NOMO-1 treated with DMSO at 0.1 percent for 48 hours (cell line): ENCODE measurements around the gene MAD1L1.

Source experiments
- DNase-seq: peaks from one replicate; lab custom pipeline; 2025; ENCODE audit not compliant: unreplicated experiment; lab: John Stamatoyannopoulos, UW

The MAD1L1 gene

DNA sequence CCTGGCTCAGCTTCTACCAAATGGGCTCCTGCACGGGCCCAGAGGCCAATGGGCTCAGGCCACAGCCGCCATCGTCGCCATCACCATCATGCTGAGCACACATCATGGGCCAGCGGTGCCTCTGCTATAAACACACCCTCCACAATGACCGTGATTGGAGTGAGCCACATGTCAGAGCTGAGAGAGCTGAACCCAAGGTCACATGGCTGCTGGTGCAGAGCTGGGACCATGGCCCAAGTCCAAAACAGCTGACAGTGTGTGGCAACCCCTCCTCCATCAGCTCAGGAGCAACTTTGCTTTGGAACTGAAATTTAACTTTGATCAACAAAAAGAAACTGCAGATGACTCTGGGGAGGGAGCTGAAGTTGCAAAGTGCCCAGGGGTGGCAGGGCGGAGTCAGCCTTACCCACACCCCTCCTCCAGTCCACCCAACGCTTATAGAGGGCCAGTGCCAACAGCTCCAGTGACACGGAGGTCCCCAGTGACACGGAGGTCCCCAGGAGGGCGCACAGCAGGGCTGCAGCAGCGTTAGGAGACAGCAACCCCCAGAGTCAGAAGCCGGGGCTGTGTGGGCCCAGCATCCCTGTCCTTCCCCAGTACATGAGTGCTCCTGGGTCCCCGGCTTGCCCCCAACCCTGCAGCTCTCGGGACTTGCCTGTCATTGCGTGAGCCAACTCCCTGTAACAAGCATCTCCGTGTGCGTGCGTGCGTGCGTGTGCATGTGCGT lies 313.0 kb downstream of the MAD1L1 start:
- DNase-seq: no peak

DNA sequence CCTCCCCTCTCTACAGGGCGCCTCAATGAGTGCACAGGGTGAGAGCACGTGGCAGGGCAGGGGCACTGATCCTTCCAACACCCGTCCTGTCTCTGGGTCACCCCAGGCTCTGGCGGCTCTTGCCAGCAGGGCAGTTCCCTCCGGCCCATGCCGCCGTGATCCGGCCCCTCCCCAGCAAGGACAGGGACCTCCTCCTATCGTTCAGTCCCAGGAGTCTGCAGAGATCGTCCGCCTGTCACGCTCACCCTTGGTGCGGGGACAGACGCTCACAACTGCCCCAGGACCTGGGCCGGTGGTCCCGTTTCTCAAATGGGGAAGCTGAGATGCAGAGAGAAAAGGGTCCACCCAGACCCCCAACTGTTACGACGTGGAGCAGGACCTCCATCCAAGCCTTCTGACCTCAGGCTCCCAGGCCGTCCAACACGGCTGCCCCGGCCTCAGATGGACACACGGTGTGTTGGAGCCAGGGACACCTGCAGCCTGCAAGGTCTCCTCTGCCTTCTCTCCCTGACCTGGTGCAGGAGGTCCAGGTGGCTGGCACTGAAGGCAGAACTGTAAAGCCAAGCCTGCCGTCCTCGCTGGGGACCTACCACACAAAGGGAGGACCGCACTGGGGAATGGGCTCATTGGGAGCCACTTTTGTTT lies 313.7 kb downstream of the MAD1L1 start:
- DNase-seq: no peak

DNA sequence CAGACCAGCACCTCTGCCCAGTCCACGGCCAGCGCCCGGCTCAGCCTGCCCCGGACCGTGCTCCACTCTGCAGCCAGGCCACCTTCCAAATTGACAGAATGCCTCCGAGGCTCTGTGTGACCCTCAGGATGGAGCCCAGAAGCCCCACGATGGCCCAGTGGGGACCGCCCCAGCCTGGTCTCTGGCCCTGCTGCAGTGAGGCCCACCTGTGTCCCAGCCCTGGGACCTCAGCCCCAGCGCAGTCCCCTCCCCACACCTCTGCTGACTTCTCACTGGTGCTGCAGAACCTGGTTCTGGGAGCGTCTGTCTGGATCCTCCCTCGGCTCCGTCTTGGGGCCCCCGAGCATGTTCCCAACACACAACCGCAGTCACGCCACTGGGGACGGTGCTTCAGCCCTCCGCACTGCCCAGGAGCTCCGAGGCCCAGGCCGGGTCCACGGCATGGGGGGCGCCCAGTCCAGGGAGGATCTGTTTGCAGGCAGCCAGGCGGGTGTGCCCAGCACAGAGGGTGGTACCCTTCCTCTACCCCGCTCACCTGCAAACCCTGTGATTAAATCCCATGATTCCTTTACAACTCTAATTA lies 314.6 kb downstream of the MAD1L1 start:
- no peak for DNase-seq

DNA sequence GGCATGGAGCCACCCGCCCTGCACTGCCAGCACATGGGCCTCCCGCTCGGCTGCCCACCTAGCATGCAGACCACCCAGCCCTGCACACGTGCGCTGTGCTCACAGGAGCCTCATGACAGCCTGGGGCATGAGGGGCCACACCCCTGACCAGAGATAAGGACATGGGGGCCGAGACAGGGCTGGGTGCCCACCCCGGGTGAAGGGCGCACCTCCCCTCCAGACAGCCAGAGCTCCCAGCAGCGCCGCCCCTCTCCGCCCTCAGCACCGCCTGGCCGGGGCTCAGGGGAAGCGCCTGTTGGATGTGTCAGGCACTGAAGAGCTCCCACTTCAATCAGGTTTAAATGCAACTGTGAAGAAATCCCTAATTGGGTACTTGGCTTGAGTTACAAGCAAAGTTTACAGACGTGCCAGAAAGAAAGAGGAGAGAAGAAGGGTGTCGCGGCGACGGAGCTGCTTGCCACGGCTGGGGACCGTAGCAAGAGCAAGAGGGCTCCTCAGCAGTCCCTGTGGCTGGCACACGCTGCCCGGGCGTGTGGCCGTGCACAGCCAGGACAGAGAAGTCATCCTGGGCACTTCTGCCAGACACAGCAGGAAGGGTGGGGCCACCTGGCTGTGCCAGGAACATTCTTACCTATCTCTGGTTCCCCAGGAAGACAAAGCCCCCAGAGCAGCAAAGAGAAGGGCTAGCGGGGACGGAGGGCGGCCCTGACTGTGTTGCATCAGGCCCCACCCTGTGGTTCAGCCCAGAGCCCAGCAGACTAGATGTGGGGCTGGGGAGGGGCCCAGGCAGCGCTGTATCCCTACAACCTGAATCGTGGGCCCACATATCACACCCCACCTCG lies 315.3 kb downstream of the MAD1L1 start:
- DNase-seq: no peak

DNA sequence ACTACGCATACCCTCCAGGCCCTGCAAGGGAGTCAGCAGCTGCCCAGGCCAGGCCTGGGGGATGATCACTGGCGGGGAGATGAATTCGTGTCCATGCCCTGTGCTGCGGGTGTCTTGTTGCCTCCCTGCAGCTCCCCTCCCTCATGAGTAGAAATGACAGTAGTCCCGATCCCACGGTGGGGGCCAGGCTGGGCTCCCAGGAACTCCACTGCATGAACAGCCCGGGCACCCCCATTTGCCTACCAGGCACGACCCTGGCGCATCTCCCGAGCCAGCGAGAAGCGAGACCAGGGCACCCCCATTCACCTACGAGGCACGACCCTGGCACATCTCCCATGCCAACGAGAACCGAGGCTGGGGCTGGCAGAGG lies 316.2 kb downstream of the MAD1L1 start:
- no peak for DNase-seq

DNA sequence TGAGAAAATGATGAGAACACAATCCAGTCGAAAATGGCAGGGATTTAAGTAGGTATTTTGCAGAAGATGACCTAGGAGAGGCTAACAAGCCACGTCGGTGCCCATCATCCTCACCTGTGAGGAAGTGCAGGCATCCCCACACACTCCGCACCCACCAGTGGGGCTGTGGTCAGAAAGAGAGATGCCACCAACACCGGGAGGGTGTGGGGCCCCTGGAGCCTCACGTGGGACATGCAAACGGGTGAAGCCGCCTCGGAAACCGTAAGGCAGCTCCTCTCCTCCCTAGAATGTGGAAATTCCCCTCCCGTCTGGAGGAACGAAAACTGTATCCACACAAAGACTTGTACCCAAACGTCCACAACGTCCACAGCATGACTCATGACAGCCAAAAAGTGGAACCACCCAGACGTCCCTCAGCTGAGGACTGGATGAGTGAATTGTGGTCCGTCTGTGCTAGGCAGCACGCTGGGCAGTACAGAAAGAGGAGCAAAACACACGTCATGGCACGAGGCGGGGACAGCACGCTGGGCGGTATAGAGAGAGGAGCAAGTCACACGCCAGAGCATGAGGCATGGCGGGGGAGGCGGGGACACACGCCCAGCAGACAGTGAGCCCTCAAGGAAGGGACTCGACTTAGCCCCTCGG lies 316.7 kb downstream of the MAD1L1 start:
- DNase-seq: peak; percentile 59

DNA sequence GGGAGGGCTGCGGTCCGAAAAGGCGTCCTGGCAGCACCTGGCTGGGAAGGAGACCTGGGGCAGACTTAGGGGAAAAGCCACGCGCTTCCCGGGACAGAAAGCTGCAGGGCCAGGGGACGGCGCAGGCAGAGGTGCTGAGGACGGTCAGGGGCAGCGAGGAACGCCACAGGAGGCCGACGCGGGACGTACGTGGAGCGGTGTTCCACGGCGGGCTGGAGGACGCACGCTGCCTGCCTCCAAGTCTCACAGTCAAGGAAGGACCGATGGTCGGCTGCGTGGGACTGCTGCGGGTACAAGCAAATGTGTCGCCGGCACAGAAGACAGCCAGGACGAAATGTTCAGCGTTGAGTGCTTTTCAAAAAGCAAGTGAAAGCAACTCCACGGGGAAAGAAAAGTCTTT lies 317.4 kb downstream of the MAD1L1 start:
- no peak for DNase-seq

DNA sequence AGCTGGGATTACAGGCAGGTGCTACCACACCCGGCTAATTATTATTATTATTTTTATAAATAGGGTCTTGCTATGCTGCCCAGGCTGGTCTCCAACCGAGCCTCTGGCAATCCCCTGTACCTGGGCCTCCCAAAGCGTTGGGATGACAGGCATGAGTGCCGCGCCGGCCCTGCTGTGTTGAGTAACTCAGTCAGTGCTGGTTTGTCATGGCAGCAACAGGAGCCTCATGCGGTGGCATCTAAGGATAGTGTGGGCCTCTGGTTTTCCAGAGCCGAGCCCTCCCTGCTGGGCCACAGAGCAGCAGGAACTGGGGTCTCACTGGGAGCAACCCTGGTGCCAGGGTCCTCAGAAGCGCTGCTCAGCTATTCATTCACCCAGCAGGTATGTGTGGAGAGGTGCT lies 318.0 kb downstream of the MAD1L1 start:
- DNase-seq: no peak

DNA sequence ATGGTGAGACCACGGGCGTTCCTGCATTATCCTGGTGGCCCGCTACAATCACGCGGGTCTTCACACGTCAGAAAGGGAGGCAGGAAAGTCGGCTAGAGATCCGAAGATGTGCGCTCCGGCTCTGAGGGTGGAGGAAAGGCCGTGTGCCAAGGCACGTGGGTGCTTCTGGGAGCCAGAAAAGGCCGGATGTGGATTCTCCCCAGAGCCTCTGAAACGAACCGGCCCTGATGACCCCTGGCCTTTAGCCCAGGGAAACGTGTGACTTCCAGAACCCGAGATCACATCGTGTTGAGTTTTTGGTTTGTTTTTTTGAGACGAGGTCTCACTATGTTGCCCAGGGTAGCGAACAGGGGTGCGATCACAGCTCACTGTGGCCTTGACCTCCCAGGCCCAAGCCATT lies 318.4 kb downstream of the MAD1L1 start:
- DNase-seq: no peak

DNA sequence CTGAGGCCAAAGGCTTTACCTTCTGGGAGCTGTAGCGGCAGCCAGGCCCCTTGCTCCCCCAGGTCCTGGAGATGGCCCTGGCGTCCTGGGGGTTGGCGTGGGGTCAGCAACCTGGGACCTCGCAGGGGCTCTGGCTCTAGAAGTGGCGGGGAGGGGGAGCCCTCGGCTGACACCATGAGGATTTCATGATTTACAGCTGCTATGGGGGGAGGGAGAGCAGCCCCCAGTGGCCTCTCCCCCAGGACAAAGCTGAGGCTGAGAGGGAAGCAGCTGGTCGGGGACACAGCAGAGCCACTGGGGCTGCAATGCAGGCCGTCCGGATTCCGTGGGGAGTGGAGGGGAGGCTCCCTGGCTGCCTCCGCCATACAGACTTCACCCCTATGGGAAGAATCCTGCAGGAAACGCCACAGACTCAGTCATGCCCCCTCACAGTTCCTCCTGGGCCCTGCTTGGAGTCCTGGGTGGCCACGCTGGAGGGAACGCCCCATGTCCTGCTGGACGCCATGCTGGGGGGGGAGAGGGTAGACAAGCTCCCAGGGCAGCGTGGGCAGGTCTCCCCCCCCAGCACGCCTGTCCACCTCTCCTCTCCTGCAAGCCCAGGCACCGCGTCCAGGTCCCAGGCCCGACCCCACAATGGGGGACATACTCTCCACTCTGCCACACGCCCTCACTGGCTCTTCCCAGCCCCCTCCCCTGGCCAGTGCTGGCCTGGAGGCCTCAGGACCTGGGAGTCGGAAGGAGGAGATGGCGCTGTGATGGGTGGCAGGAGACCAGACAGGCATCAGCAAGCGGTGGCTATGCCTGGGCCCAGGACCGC lies 319.1 kb downstream of the MAD1L1 start:
- no peak for DNase-seq

DNA sequence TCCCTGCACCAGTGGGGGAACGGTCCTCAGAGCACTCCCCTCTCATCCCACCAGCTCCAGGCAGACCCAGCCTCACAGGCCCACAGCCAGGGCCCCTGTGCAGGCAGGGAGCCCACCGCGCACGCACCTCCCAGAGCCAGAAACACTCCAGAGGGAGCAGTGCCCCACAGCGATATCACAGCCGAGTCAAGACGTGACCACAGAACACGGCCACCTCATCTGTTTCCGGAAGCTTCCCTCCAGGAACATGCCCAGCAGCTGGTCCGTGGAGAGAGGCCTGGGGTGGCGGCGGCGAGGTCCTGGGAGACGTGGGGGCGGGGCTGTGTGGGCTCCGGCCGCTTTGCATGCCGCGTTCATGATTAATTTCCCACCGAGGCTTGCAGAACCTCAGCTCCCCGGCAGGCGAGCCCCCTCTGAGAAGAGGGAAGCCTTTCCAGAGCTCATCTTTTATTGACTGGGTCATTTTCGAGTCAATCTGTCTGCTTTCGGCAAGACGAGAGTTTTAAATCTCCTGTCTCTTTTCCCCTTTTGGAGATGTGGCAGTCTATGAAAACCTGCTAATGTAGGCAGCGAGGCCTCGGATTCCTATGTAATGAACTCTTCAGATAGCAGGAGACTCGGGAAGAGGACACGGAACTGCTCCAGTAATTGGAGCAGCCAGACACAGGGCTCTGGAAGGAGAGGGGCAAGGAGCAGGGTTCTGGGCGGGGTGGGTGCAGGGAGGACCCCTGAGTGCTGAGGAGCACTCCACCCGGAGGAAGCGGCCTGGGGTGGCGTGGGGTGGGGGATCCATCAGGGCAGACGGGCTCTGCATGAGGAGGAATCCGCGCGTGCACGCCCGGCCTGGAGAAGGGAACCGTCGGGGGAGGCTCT lies 319.9 kb downstream of the MAD1L1 start:
- DNase-seq: no peak

DNA sequence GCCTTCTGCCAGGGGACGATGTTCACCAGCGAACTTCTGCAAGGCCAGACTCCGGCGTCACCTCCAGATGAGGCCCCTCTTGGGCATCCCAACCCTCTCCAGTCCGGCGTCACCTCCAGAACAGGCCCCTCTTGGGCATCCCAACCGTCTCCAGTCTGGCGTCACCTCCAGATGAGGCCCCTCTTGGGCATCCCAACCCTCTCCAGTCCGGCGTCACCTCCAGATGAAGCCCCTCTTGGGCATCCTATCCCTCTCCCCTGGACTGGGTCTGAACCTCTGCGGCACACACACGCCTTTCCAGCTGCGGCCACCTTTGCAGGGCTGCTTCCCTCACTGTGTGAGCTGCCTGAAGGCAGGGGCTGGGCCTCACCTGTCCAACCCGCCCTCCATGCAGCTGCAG lies 321.2 kb downstream of the MAD1L1 start:
- DNase-seq: no peak

DNA sequence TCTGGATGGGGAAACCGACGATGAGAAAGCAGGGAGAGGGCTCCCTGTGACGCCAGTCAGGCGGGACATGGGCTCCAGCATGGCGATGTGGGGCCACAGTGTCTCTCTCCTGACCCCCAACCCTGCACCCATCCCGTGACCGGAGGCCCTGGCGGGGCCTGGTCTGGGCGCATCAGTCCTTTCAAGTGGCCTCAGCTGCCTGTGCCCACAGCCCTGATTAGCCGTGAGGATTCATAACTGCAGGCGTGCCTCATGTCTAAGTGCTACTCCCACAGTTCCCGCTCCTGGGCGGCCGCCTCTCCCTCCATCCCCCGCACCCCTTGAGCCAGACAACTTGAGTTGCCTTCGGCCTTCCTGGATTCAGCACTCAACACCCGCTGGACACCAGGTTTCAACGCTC lies 321.9 kb downstream of the MAD1L1 start:
- DNase-seq: no peak

DNA sequence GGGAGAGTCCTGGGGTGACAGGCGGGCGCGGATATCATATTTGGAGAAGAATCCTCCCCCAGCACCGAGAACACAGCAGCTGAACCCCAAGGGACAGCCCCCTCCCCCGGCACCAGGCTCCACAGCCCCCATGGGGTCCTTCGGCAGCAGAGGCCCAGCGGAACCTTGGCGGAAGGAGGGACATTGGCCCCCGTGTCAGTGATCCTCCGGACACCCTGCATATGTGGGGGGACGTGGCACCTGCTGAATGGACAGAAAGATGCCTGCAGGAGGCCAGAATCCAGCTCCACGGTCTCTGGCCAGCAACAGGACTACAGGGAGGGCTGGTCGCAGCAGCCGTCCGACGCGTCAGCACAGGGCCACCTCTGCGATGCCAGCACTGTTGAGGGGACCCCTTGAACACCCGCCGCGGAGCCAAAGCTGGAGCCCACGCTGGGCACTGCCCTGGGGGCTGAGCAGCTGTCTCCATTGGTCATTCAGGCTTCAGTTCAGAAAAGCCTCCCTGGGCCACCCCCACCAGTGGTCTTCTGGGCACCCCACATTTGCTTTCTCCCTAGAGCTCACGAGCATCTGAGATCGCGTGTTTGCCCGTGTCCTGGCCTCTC lies 322.6 kb downstream of the MAD1L1 start:
- DNase-seq: no peak

DNA sequence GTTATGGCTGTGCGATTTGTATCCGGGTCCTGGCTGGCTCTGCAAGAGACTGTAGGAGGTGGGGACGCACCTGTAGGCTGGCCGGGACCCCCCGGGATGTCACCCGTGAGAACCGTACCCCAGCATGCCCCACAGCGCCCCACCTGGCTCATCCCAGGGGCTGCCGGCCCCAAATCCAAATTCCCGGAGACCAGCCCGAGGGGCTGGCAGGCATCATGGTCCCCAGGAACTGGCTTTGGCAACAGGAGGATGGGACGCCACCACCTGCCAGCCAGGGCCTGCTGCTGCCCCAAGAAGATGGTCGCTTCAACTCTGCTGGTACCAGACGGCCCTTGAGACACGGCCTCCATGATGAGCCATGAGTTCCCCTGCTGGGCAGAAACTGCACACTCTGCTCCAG lies 323.3 kb downstream of the MAD1L1 start:
- no peak for DNase-seq

DNA sequence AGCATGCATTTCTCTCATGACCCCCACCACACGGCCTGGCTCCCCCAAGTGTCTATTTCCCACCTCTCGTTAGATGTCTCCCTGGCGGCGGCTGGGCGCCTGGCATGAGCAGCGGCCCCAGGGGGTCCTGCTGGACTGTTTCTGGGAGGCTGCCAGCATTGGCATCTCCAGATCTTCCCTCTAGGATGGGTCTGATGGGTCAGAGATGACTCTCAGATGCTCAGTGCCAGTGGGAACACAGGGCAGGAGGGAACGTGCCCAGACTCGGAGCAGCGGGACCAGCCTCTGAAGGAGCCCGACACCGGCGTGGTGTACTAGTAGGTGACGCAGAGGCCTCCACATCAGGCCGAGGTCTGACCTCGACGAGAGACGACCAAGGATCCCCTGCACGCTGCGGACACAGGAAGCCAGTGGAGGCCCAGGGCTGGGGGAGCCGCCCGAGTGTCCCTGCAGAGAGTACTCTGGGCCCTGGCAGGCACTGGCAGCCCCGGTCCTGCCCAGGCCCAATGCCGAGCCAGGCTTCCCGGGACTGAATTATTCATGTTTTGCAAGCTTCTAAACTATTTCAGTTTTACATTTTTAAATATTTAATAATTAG lies 323.8 kb downstream of the MAD1L1 start:
- no peak for DNase-seq

DNA sequence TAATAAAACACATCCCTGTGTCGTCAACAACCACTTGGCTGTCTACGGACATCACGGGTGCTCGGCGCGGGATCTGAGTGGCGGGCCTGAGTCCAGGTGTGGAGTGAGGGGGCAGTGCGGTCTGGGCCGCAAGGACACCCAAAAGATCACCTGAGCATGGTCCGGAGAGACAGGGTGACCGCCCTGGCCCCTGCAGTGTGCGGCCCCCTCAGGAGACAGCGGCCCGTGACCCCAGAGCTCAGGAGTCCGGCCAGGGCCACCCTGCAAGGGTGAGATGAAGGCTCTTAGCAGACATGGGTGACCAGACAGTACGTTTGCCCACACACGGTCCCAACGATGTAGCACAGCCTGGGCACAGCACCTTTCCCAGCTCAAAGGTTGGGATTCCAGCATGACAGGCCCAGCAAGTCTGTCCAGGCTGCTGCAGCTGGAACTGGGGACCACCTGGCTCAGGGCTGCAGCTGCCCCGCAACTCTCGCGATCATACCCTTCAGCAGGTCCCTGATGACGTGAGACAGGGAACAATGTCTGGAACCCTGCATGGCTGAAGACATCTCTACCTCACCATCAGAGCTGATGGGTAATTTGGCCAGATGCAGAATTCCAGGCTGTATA lies 324.9 kb downstream of the MAD1L1 start:
- no peak for DNase-seq
